ENCODE data around the gene WBP11. TPM values are rescaled to one million over a fixed set of nuclear protein-coding genes. Genes with fewer than 3 reads are reported as not detected.
A peak's percentile ranks its signal among the peaks of the same experiment; 100 is the strongest.

The WBP11 gene
- total and polyA plus RNA-seq, 2 of the 13 experiments (the other 11 are each of a cell fraction or from before 2014, with no cell fraction given) = 7.6 to 31.0 TPM

- H3K27me3 ChIP-seq (ENCODE audit: control insufficient read depth in 1 of 2, insufficient read depth in 2 of 2, low read length in 2 of 2) = no peaks in the 10 kb centered on the region; a peak in 2 of 5 replicates
- H3K4me3 ChIP-seq (replicated peaks in 1 of 3; ENCODE audit: insufficient read depth in 1 of 3, low read depth in 2 of 3, low read length in 3 of 3) = no peak overlapping the region
- no peaks in the 10 kb centered on the region for H3K9me3 ChIP-seq (ENCODE audit: low read length)
- H3K4me2 ChIP-seq (ENCODE audit: low read depth, low read length) = peak overlapping the region; percentile 55
- DNase-seq (ENCODE audit: low spot score) (peak; percentile 77), ATAC-seq (peak; percentile 38), FAIRE-seq (peak; percentile 12)
- H4K20me1 ChIP-seq (ENCODE audit: insufficient read depth, low read length) = no peaks in the 10 kb centered on the region
- H3K4me1 ChIP-seq (ENCODE audit: insufficient read depth, low read length) = peaks cover 42% of the 10 kb centered on the region
- intact Hi-C loops (cut with micrococcal nuclease; ENCODE audit: unreplicated experiment) (loop anchor here (10.0 kb wide), 1 partner anchor 1108 kb away; the partner anchor contains the start of gene STRAP), in situ Hi-C loops (cut with HindIII; ENCODE audit: extremely low pct_ligation_motif_present, low pct_unique_long_range_greater_than_20kb) (no loop called here)
- ChIA-PET POLR2A (interaction anchor here (1.4 kb wide), 1 partner anchor 26 kb away, joined by 6 read pairs; the partner anchor contains the start of genes C12orf60 and WBP11), CTCF (ENCODE audit: low intra/inter-chr PET ratio, low total read pairs) (no interaction called here)
- H3K27ac ChIP-seq (ENCODE audit: extremely low read length, insufficient read depth, low read length) = no peak overlapping the region
- WGBS (ENCODE audit: low lambda C conversion rate) = 5% methylated on average over 3 of the region's 3 CpGs
- H3K79me2 ChIP-seq (ENCODE audit: insufficient read depth, low read length) = peaks cover 7% of the 10 kb centered on the region
- no peaks in the 10 kb centered on the region for H3K36me3 ChIP-seq (replicated peaks in 1 of 2; ENCODE audit: control insufficient read depth in 1 of 2, insufficient read depth in 2 of 2, low read length in 2 of 2)
- BruUV-seq (replicated peaks) = no TSS peak
- no peak overlapping the region for H2AFZ ChIP-seq (ENCODE audit: low read length)
- no peak overlapping the region for H3K9ac ChIP-seq (ENCODE audit: insufficient read depth, low read depth, low read length)
- no peak for TF ChIP-seq CC2D1A (CRISPR knock-in tag; IDR thresholded peaks at IDR 0.05)
- TF ChIP-seq ELF3 (CRISPR knock-in tag; IDR thresholded peaks at IDR 0.05) = peak; percentile 14; the same call in 1 of the 2 replicates
- 0 out of 2 replicates have a peak, but pooled peaks have one; percentile 30 for TF ChIP-seq PAXIP1 (CRISPR knock-in tag; conservative IDR thresholded peaks at IDR 0.05)
- TF ChIP-seq, protein P1, sequence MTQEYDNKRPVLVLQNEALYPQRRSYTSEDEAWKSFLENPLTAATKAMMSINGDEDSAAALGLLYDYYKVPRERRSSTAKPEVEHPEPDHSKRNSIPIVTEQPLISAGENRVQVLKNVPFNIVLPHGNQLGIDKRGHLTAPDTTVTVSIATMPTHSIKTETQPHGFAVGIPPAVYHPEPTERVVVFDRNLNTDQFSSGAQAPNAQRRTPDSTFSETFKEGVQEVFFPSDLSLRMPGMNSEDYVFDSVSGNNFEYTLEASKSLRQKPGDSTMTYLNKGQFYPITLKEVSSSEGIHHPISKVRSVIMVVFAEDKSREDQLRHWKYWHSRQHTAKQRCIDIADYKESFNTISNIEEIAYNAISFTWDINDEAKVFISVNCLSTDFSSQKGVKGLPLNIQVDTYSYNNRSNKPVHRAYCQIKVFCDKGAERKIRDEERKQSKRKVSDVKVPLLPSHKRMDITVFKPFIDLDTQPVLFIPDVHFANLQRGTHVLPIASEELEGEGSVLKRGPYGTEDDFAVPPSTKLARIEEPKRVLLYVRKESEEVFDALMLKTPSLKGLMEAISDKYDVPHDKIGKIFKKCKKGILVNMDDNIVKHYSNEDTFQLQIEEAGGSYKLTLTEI (CRISPR knock-in tag; conservative IDR thresholded peaks at IDR 0.05) = no peak
- TF ChIP-seq TCF7 (IDR thresholded peaks at IDR 0.05; ENCODE audit: low read depth) = peak; percentile 50; the same call in 1 of the 2 replicates
- no peak for TF ChIP-seq RFXAP (CRISPR knock-in tag; IDR thresholded peaks at IDR 0.05; ENCODE audit: borderline replicate concordance)
- no peak for TF ChIP-seq ZNF367 (CRISPR knock-in tag; IDR thresholded peaks at IDR 0.05; ENCODE audit: borderline replicate concordance)
- peak; percentile 47 for TF ChIP-seq TEAD3 (CRISPR knock-in tag; optimal IDR thresholded peaks at IDR 0.05; ENCODE audit: borderline replicate concordance)
- TF ChIP-seq, protein P2, sequence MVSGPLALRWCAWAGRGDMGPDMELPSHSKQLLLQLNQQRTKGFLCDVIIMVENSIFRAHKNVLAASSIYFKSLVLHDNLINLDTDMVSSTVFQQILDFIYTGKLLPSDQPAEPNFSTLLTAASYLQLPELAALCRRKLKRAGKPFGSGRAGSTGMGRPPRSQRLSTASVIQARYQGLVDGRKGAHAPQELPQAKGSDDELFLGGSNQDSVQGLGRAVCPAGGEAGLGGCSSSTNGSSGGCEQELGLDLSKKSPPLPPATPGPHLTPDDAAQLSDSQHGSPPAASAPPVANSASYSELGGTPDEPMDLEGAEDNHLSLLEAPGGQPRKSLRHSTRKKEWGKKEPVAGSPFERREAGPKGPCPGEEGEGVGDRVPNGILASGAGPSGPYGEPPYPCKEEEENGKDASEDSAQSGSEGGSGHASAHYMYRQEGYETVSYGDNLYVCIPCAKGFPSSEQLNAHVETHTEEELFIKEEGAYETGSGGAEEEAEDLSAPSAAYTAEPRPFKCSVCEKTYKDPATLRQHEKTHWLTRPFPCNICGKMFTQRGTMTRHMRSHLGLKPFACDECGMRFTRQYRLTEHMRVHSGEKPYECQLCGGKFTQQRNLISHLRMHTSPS (CRISPR knock-in tag; IDR thresholded peaks at IDR 0.05; ENCODE audit: low read depth) = peak; percentile 30; the same call in 1 of the 2 replicates
- peak; percentile 40; the same call in 1 of the 2 replicates for TF ChIP-seq SAP130 (CRISPR knock-in tag; IDR thresholded peaks at IDR 0.05; ENCODE audit: low read depth)
- no peak for TF ChIP-seq U2AF1 (optimal IDR thresholded peaks at IDR 0.05; ENCODE audit: low read depth, low read length)
- peak; percentile 27; the same call in 1 of the 2 replicates for TF ChIP-seq MAFF (IDR thresholded peaks at IDR 0.05; ENCODE audit: low read depth, low read length)
- peak; percentile 47; the same call in 1 of the 2 replicates for TF ChIP-seq PPARG (CRISPR knock-in tag; conservative IDR thresholded peaks at IDR 0.05)
- TF ChIP-seq ZNF629 (CRISPR knock-in tag; conservative IDR thresholded peaks at IDR 0.05) = peak; percentile 78; the same call in 1 of the 2 replicates
- TF ChIP-seq SALL1 (CRISPR knock-in tag; IDR thresholded peaks at IDR 0.05) = peak; percentile 59
- no peak for TF ChIP-seq BRD4 (CRISPR knock-in tag; IDR thresholded peaks at IDR 0.05)
- TF ChIP-seq, protein P3, sequence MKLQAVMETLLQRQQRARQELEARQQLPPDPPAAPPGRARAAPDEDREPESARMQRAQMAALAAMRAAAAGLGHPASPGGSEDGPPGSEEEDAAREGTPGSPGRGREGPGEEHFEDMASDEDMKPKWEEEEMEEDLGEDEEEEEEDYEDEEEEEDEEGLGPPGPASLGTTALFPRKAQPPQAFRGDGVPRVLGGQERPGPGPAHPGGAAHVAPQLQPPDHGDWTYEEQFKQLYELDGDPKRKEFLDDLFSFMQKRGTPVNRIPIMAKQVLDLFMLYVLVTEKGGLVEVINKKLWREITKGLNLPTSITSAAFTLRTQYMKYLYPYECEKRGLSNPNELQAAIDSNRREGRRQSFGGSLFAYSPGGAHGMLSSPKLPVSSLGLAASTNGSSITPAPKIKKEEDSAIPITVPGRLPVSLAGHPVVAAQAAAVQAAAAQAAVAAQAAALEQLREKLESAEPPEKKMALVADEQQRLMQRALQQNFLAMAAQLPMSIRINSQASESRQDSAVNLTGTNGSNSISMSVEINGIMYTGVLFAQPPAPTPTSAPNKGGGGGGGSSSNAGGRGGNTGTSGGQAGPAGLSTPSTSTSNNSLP (IDR thresholded peaks at IDR 0.05; ENCODE audit: low read depth, low read length) = 0 out of 2 replicates have a peak, but pooled peaks have one; percentile 36
Measured at GRCh38 chr12:14777271-14777670, 26.0 kb downstream of the WBP11 start.
